ENCODE measurements around the gene PRKCA. TPM values are rescaled to one million over a fixed set of nuclear protein-coding genes. Genes with fewer than 3 reads are reported as not detected.

Gene PRKCA
- total RNA-seq, 2 donors from 2014 or later = 6.5 to 6.6 TPM

DNA sequence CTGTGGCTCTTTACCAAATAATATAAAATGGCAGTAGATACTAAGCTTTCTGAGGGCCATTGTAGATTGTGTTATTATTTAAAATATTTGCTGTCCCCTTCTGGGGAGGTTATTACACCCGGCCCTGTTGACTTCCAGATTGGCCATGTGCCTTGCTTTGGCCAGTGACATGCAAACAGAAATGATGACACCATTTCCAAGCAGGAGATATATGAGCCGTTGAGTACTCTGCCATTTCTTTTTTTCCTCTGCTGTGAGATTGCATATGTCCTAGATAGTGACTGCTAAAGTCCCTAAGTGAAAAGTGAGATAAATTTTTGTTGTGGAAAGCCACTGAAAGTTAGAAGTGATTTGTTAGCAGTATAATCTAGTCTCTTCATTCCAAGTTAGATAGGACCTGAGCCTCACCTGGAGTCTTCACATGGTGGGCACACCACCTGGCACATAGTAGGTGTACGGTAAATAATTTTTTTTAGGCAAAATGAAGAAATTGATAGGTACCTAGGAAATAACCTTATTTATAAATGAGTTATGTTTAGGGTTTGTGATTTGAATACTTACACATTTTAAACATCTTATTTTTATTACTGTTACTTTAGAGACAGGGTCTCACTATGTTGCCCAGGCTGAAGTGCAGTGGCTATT lies 328.5 kb downstream of the PRKCA start:
- no peaks in the 10 kb centered on the region for H3K36me3 ChIP-seq (replicated peaks in 1 of 2; ENCODE audit: insufficient read depth in 1 of 2, low read depth in 2 of 2)
- H3K27ac ChIP-seq = no peak overlapping the region
- ATAC-seq (no peak), DNase-seq (no peak)
- intact Hi-C loops (cut with DNase I) = no loop called here
- no peaks in the 10 kb centered on the region for H3K9me3 ChIP-seq
- TF ChIP-seq, protein P1, sequence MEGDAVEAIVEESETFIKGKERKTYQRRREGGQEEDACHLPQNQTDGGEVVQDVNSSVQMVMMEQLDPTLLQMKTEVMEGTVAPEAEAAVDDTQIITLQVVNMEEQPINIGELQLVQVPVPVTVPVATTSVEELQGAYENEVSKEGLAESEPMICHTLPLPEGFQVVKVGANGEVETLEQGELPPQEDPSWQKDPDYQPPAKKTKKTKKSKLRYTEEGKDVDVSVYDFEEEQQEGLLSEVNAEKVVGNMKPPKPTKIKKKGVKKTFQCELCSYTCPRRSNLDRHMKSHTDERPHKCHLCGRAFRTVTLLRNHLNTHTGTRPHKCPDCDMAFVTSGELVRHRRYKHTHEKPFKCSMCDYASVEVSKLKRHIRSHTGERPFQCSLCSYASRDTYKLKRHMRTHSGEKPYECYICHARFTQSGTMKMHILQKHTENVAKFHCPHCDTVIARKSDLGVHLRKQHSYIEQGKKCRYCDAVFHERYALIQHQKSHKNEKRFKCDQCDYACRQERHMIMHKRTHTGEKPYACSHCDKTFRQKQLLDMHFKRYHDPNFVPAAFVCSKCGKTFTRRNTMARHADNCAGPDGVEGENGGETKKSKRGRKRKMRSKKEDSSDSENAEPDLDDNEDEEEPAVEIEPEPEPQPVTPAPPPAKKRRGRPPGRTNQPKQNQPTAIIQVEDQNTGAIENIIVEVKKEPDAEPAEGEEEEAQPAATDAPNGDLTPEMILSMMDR (IDR thresholded peaks at IDR 0.05) = no peak
- TF ChIP-seq POLR2A (IDR thresholded peaks at IDR 0.05) = no peak
- WGBS, 2 donors = 73 to 81% methylated on average over 3 of the region's 3 CpGs
- no peaks in the 10 kb centered on the region for H3K27me3 ChIP-seq
- H3K4me1 ChIP-seq = no peaks in the 10 kb centered on the region
- no peak overlapping the region for H3K4me3 ChIP-seq

DNA sequence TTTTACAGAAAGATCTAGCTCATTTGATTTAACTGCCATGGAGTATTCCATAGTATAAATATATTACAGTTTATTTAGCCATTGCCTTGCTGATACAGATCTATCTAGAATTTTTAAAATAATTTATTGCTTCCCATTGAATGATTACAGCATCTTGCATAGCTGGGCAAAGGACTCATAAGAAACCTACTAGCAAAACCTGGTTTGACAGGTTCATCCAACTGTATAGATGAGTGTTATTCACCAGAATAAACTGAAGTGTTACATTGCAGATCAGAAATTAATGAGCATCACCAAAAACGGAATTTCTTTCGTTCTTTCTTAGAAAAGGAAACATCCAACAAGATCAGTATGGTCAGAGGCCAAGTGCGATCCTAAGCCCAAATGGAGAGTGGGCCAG lies 330.3 kb downstream of the PRKCA start:
- TF ChIP-seq, protein P1 (IDR thresholded peaks at IDR 0.05) = no peak
- TF ChIP-seq POLR2A (IDR thresholded peaks at IDR 0.05) = no peak
- intact Hi-C loops (cut with DNase I) = no loop called here
- Histone ChIP-seq H3K27me3 (no peaks in the 10 kb centered on the region), H3K4me3 (no peak overlapping the region), H3K36me3 (replicated peaks in 1 of 2; ENCODE audit: insufficient read depth in 1 of 2, low read depth in 2 of 2) (no peaks in the 10 kb centered on the region), H3K27ac (no peak overlapping the region), H3K9me3 (no peaks in the 10 kb centered on the region), H3K4me1 (no peaks in the 10 kb centered on the region)
- DNase-seq = no peak
- 70 to 75% methylated on average over 3 of the region's 3 CpGs for WGBS, 2 donors
- no peak for ATAC-seq

DNA sequence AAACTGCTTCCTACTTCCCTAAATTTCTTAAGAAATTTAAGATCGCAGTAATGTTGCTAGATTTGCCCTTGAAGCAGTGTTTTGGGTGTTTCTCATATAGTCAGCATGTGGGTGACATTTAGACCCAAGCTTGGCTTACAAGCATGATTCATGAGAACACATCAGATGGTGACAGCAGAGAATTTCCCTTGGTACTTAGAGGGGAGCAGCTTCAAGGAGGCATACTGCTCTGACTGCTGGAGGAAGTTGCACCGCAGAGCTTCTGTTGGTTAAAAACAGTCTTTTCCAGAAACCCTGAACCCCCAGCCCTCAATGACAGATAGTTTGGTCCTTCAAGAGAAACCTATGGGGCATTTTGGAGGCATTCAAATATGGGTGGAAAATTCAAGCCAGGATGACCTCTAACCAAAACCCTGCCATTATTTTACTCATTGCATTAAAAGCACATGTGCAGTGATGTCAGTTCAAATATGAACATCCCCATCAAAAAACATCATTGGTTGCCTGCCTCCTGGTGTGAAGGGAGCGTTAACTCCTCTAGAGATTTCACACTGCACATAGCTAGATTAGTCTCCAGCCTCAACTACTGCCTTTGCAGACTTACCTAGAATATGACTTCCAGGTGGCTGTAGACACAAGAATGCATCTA lies 331.0 kb downstream of the PRKCA start:
- no peaks in the 10 kb centered on the region for H3K4me1 ChIP-seq
- no peak for DNase-seq
- no peaks in the 10 kb centered on the region for H3K36me3 ChIP-seq (replicated peaks in 1 of 2; ENCODE audit: insufficient read depth in 1 of 2, low read depth in 2 of 2)
- no peak for ATAC-seq
- H3K4me3 ChIP-seq = no peak overlapping the region
- H3K9me3 ChIP-seq = no peaks in the 10 kb centered on the region
- intact Hi-C loops (cut with DNase I) = no loop called here
- TF ChIP-seq POLR2A (IDR thresholded peaks at IDR 0.05) = no peak
- TF ChIP-seq, protein P1 (IDR thresholded peaks at IDR 0.05) = no peak
- WGBS, 2 donors = 77 to 78% methylated on average over 2 to 3 of the region's 3 CpGs
- H3K27me3 ChIP-seq = no peaks in the 10 kb centered on the region
- H3K27ac ChIP-seq = no peak overlapping the region

DNA sequence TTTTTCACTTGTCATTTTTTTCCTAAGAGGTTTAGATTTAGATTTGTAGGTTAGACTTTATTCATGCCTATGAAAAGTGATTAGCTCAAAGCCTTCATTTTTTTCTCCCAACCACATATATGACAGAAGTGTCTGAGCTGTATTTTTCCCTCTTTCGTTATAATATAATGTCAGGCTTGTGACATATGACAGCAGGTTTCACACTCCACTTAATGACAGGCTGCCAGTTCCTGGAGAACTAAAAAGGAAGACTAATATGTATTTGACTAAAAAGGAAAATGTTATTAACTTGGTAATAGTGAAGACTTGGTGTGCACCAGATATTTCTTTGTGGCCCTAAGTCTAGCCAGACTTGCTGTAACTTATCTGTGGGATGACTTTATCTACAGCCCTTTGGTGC lies 331.8 kb downstream of the PRKCA start:
- no peaks in the 10 kb centered on the region for H3K36me3 ChIP-seq (replicated peaks in 1 of 2; ENCODE audit: insufficient read depth in 1 of 2, low read depth in 2 of 2)
- ATAC-seq = no peak
- H3K4me3 ChIP-seq = no peak overlapping the region
- 94 to 96% methylated on average over 1 of the region's 1 CpG for WGBS, 2 donors
- no peak for TF ChIP-seq POLR2A (IDR thresholded peaks at IDR 0.05)
- TF ChIP-seq, protein P1 (IDR thresholded peaks at IDR 0.05) = no peak
- DNase-seq = no peak
- H3K27ac ChIP-seq = no peak overlapping the region
- no peaks in the 10 kb centered on the region for H3K27me3 ChIP-seq
- H3K9me3 ChIP-seq = no peaks in the 10 kb centered on the region
- intact Hi-C loops (cut with DNase I) = no loop called here
- H3K4me1 ChIP-seq = no peaks in the 10 kb centered on the region
